Measurements from ENCODE around the gene NDUFS5. TPM values are rescaled to one million over a fixed set of nuclear protein-coding genes. Genes with fewer than 3 reads are reported as not detected.
A peak's percentile ranks its signal among the peaks of the same experiment; 100 is the strongest.

NDUFS5 gene
- total and polyA plus RNA-seq, 10 of the 15 experiments (the other 5 are each of a cell fraction or from before 2014, with no cell fraction given) = 240 to 1,578 (median 831) TPM

- TF ChIP-seq E4F1 (IDR thresholded peaks at IDR 0.05; ENCODE audit: borderline replicate concordance, partially characterized antibody) = peak; percentile 73
- TF ChIP-seq TCF3 (IDR thresholded peaks at IDR 0.05; ENCODE audit: borderline replicate concordance, insufficient read depth, low read depth, low read length) = no peak; the same call in 1 of the 2 replicates
- TF ChIP-seq ZNF384 (IDR thresholded peaks at IDR 0.05; ENCODE audit: borderline replicate concordance, low read depth, low read length) = no peak
- peak; percentile 65; the same call in 1 of the 2 replicates for TF ChIP-seq SMAD5 (IDR thresholded peaks at IDR 0.05; ENCODE audit: low read depth)
- TF ChIP-seq ELK1 (IDR thresholded peaks at IDR 0.05; ENCODE audit: low read depth, low read length) = peak; percentile 94
- no peak for TF ChIP-seq RBBP5 (conservative IDR thresholded peaks at IDR 0.05)
- TF ChIP-seq MTA2 (IDR thresholded peaks at IDR 0.05; ENCODE audit: low read depth) = 0 out of 2 replicates have a peak, but pooled peaks have one; percentile 25
- no peak for TF ChIP-seq CBX3 (IDR thresholded peaks at IDR 0.05; ENCODE audit: borderline replicate concordance, low read depth)
- TF ChIP-seq MEF2B (IDR thresholded peaks at IDR 0.05; ENCODE audit: partially characterized antibody, poor library complexity, severe bottlenecking) = peak; percentile 18
- no peak for TF ChIP-seq MTA3 (IDR thresholded peaks at IDR 0.05; ENCODE audit: borderline replicate concordance, low read length)
- peak; percentile 89 for TF ChIP-seq GATAD2B (conservative IDR thresholded peaks at IDR 0.05; ENCODE audit: low read depth)
- no peak for TF ChIP-seq ZNF217 (IDR thresholded peaks at IDR 0.05)
- peak; percentile 87 for TF ChIP-seq DPF2 (IDR thresholded peaks at IDR 0.05)
- TF ChIP-seq NFYA (IDR thresholded peaks at IDR 0.05; ENCODE audit: borderline replicate concordance, low read depth, low read length) = no peak
- TF ChIP-seq ZBTB4 (CRISPR knock-in tag; IDR thresholded peaks at IDR 0.05) = no peak
- TF ChIP-seq RAD51 (IDR thresholded peaks at IDR 0.05) = no peak
- no peak for TF ChIP-seq ASH2L (IDR thresholded peaks at IDR 0.05; ENCODE audit: borderline replicate concordance, low read depth)
- TF ChIP-seq IKZF2 (IDR thresholded peaks at IDR 0.05) = no peak
- peak; percentile 73; the same call in 1 of the 2 replicates for TF ChIP-seq TCF12 (IDR thresholded peaks at IDR 0.05; ENCODE audit: low read depth, low read length)
- peak in 1 of 2 experiments; percentile 50; a peak in 1 of 3 replicates for TF ChIP-seq EGR1 (IDR thresholded peaks at IDR 0.05; ENCODE audit: borderline replicate concordance in 1 of 2, low read depth in 2 of 2, low read length in 2 of 2)
- TF ChIP-seq NFIC (IDR thresholded peaks at IDR 0.05; ENCODE audit: low read depth, low read length) = no peak
- no peak for TF ChIP-seq EZH2 (IDR thresholded peaks at IDR 0.05; ENCODE audit: borderline replicate concordance, control insufficient read depth, low read depth, low read length)
- TF ChIP-seq NR2F1 (conservative IDR thresholded peaks at IDR 0.05) = peak; percentile 87
- no peak for TF ChIP-seq RCOR1 (conservative IDR thresholded peaks at IDR 0.05; ENCODE audit: low read depth, low read length)
Measured at GRCh38 chr1:38990738-38991637, 35.2 kb upstream of the NDUFS5 start, which contains the start of gene AKIRIN1 (continued).
